CD4-positive, CD25-positive, alpha-beta regulatory T cell (primary cell): Measurements from ENCODE around the gene ACP7. TPM values are rescaled to one million over a fixed set of nuclear protein-coding genes. Genes with fewer than 3 reads are reported as not detected.

ENCODE experiments used
- ATAC-seq, 2 donors: fragments of 150-1000 bp; cut with Tn5 transposase; one replicate each; pipeline ENCODE4 v1.10.0; 2021; ENCODE audit warnings: low read depth in 2 of 2, moderate number of reproducible peaks in 2 of 2, moderate library complexity in 1 of 2
- DNase-seq, 3 donors: peaks; one replicate each; pipeline versions ENCODE4 v3.0.0 to v3.0.0-alpha.2; 2012 to 2022; ENCODE audit warnings: mixed read lengths in 1 of 3
- H3K27ac ChIP-seq: one replicate; pipeline ENCODE4 v1.7.0; 2013; ENCODE audit warnings: mild to moderate bottlenecking, low read length; ENCODE audit not compliant: insufficient read depth, poor library complexity, severe bottlenecking
- H3K27me3 ChIP-seq: one replicate; pipeline ENCODE4 v1.7.0; 2013; ENCODE audit warnings: low read length; ENCODE audit not compliant: control insufficient read depth, insufficient read depth
- H3K36me3 ChIP-seq: one replicate; pipeline ENCODE4 v1.7.0; 2013; ENCODE audit warnings: mild to moderate bottlenecking, low read length, moderate library complexity; ENCODE audit not compliant: control insufficient read depth, insufficient read depth
- H3K4me1 ChIP-seq: 2 replicates; pipeline ENCODE4 v1.7.0; 2013; ENCODE audit warnings: mild to moderate bottlenecking, low read length; ENCODE audit not compliant: insufficient read depth, control insufficient read depth, poor library complexity, severe bottlenecking
- H3K4me3 ChIP-seq: one replicate; pipeline ENCODE4 v1.7.0; 2013; ENCODE audit warnings: low read depth, mild to moderate bottlenecking, low read length, moderate library complexity
- H3K9me3 ChIP-seq, 2 experiments: 1 replicate in 1 of 2; 2 replicates in 1 of 2; pipeline ENCODE4 v1.7.0; 2013; ENCODE audit warnings: low read length in 2 of 2, mild to moderate bottlenecking in 1 of 2, moderate library complexity in 1 of 2; ENCODE audit not compliant: control insufficient read depth in 2 of 2
- H3K27ac Mint-ChIP-seq, 3 donors: one replicate each; pipeline ENCODE4 v1.8.0; 2020 to 2022; ENCODE audit warnings: mild to moderate bottlenecking in 3 of 3, mixed read lengths in 3 of 3, moderate library complexity in 2 of 3
- H3K27me3 Mint-ChIP-seq: one replicate; pipeline ENCODE4 v1.8.0; 2022; ENCODE audit warnings: mild to moderate bottlenecking, mixed read lengths
- H3K36me3 Mint-ChIP-seq: one replicate; pipeline ENCODE4 v1.8.0; 2020; ENCODE audit warnings: mixed read lengths
- H3K4me1 Mint-ChIP-seq, 4 donors: one replicate each; pipeline ENCODE4 v1.8.0; 2020 to 2022; ENCODE audit warnings: mixed read lengths in 4 of 4, mild to moderate bottlenecking in 1 of 4
- H3K4me3 Mint-ChIP-seq, 4 donors: one replicate each; pipeline ENCODE4 v1.8.0; 2020 to 2022; ENCODE audit warnings: mild to moderate bottlenecking in 4 of 4, mixed read lengths in 4 of 4, moderate library complexity in 3 of 4
- H3K9me3 Mint-ChIP-seq, 7 donors: one replicate each; pipeline ENCODE4 v1.8.0; 2020 to 2022; ENCODE audit warnings: mixed read lengths in 7 of 7, mild to moderate bottlenecking in 3 of 7, moderate library complexity in 2 of 7
- polyA plus RNA-seq, 4 donors: library from polyadenylated mRNA; unstranded; fragments of 300-500 nt; fragmentation: Illumina TruSeq; gene quantifications; one replicate each; pipeline ENCODE4 v1.2.3, GENCODE V29; 2021
- total RNA-seq: library from RNA; stranded (reverse); gene quantifications from one replicate; pipeline ENCODE4 v1.2.3, GENCODE V29; 2022

ACP7 gene
- total and polyA plus RNA-seq, 5 donors from 2014 or later: not detected

DNA sequence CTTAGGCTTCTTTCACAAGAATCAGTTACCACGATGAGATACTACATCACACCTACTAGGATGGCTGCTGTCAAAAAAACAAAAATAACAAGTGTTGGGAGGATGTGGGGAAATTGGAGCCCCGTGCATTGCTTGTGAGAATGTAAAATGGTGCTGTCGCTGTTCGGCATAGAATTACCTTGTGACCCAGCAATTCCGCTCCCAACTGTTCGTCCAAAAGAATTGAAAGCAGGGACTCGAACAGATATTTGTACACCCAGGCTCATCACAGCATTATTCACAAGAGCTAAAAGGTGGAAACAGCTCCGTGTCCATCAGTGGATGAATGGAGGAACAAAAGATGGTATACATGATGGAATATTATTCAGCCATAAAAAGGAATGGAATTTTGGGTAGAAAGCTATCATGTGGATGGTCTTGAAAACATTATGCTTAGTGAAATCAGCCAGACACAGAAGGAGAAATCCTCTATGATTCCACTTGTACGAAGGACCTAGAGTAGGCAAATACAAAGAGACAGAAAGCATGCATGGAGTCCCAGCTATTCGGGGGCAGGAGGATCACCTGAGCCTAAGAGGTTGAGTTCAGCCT lies 64.9 kb downstream of the ACP7 start:
- H3K4me1 ChIP-seq: no peaks in the 10 kb centered on the region
- no peak overlapping the region for H3K27ac Mint-ChIP-seq
- peaks cover 4% of the 10 kb centered on the region for H3K36me3 ChIP-seq
- H3K36me3 Mint-ChIP-seq: peaks cover 3% of the 10 kb centered on the region
- H3K27me3 Mint-ChIP-seq: peaks cover 4% of the 10 kb centered on the region
- H3K9me3 Mint-ChIP-seq: no peaks in the 10 kb centered on the region
- H3K4me3 ChIP-seq: no peak overlapping the region
- no peak overlapping the region for H3K27ac ChIP-seq
- H3K9me3 ChIP-seq: no peaks in the 10 kb centered on the region
- DNase-seq (no peak), ATAC-seq (no peak)
- H3K27me3 ChIP-seq: no peaks in the 10 kb centered on the region
- peaks cover 5 to 40% (median 20%) of the 10 kb centered on the region in 4 donors for H3K4me1 Mint-ChIP-seq
- no peak overlapping the region for H3K4me3 Mint-ChIP-seq

DNA sequence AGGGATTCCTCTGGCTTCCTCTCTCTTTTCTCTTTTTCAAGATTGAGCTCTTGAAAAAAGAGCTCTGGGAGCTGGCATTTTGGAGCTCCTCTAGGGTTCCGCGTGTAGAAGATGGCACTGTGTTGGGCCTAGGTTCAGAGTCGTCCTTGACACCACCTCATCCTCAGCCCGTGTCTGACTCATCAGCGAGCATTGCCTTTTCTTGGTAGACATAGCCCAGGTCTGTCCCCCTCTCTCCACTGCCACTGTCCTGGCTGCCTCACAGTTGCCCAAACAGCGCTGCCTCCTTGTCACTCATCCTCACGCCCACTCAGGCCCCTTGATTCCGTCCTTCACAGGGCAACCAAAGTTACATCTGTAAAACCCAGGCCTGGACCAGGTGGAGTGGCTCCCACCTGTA lies 66.1 kb downstream of the ACP7 start:
- H3K27ac Mint-ChIP-seq: no peak overlapping the region
- peaks cover 4% of the 10 kb centered on the region for H3K36me3 ChIP-seq
- H3K4me1 Mint-ChIP-seq: peaks cover 5 to 37% (median 17%) of the 10 kb centered on the region in 4 donors
- DNase-seq (no peak), ATAC-seq (no peak)
- H3K27me3 Mint-ChIP-seq: peaks cover 4% of the 10 kb centered on the region
- peaks cover 4% of the 10 kb centered on the region for H3K36me3 Mint-ChIP-seq
- no peaks in the 10 kb centered on the region for H3K9me3 ChIP-seq
- no peaks in the 10 kb centered on the region for H3K27me3 ChIP-seq
- no peak overlapping the region for H3K4me3 ChIP-seq
- no peaks in the 10 kb centered on the region for H3K4me1 ChIP-seq
- H3K4me3 Mint-ChIP-seq: no peak overlapping the region
- no peak overlapping the region for H3K27ac ChIP-seq
- H3K9me3 Mint-ChIP-seq: no peaks in the 10 kb centered on the region

DNA sequence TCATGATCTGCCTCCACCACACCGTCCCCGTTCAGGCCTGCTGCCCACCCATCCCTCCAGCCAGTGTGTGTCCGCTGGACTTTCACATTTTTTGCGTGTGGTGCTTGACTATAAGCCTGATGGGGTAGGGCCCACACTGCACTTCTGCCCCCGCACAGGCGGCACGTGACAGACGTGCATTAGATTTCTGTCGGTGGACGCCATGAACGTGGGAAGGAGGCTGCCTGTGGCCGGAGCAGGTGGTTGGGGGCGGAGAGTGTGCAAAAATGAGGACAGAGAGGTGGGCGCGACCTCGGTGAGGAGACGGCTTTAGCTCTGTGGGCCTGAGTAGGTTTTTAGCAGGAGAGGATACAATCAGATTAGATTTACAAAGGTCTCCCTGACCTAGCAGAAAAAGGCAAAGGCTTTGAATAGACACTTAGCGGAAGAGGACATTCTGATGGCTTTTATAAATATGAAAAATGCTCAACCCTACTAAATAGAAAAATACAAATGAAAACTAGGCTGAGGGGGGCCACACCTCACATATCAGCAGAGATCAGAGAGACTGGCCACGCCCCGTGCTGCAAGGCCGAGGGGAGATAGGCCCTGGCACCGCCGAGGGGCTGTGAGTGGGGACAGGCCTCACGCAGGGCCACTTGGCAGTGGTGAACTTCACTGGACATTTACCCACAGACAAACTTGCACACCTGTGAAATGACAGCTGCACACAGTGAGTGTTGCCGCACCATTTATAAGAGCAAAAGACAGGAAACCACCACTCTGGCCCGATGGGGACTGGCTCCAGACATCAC lies 66.8 kb downstream of the ACP7 start:
- peak overlapping the region in 1 of 4 donors; percentile 56 for H3K4me3 Mint-ChIP-seq
- peaks cover 4% of the 10 kb centered on the region for H3K36me3 ChIP-seq
- ATAC-seq (no peak), DNase-seq (no peak)
- no peaks in the 10 kb centered on the region for H3K9me3 ChIP-seq
- peaks cover 4% of the 10 kb centered on the region for H3K36me3 Mint-ChIP-seq
- H3K4me1 Mint-ChIP-seq: peaks cover 5 to 38% (median 17%) of the 10 kb centered on the region in 4 donors
- no peak overlapping the region for H3K27ac ChIP-seq
- H3K4me1 ChIP-seq: no peaks in the 10 kb centered on the region
- no peaks in the 10 kb centered on the region for H3K9me3 Mint-ChIP-seq
- H3K27me3 Mint-ChIP-seq: peaks cover 4% of the 10 kb centered on the region
- no peak overlapping the region for H3K4me3 ChIP-seq
- no peaks in the 10 kb centered on the region for H3K27me3 ChIP-seq
- H3K27ac Mint-ChIP-seq: no peak overlapping the region

DNA sequence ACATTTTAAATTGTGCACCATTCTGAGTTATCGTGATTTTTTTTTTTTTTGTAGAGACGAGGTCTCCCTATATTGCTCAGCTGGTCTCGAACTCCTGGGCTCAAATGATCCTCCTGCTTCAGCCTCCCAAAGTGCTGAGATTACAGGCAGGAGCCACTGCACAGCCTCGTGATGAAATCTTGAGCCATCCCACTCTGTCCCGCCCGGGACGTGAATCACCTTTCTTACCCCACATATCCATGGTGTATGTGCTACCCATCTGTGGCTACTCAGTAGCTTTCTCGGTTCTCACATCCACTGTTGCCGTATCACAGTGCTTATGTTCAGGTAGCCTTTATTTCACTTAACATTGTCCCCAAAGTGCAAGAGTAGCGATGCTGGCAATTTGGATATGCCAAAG lies 67.9 kb downstream of the ACP7 start:
- ATAC-seq (no peak), DNase-seq (no peak)
- H3K36me3 ChIP-seq: peaks cover 4% of the 10 kb centered on the region
- no peaks in the 10 kb centered on the region for H3K27me3 ChIP-seq
- H3K4me1 ChIP-seq: no peaks in the 10 kb centered on the region
- H3K27ac ChIP-seq: no peak overlapping the region
- no peaks in the 10 kb centered on the region for H3K9me3 ChIP-seq
- peaks cover 4% of the 10 kb centered on the region for H3K27me3 Mint-ChIP-seq
- H3K9me3 Mint-ChIP-seq: no peaks in the 10 kb centered on the region
- peaks cover 5 to 35% (median 14%) of the 10 kb centered on the region in 4 donors for H3K4me1 Mint-ChIP-seq
- H3K27ac Mint-ChIP-seq: no peak overlapping the region
- H3K36me3 Mint-ChIP-seq: peaks cover 4% of the 10 kb centered on the region
- H3K4me3 Mint-ChIP-seq: no peak overlapping the region
- no peak overlapping the region for H3K4me3 ChIP-seq

DNA sequence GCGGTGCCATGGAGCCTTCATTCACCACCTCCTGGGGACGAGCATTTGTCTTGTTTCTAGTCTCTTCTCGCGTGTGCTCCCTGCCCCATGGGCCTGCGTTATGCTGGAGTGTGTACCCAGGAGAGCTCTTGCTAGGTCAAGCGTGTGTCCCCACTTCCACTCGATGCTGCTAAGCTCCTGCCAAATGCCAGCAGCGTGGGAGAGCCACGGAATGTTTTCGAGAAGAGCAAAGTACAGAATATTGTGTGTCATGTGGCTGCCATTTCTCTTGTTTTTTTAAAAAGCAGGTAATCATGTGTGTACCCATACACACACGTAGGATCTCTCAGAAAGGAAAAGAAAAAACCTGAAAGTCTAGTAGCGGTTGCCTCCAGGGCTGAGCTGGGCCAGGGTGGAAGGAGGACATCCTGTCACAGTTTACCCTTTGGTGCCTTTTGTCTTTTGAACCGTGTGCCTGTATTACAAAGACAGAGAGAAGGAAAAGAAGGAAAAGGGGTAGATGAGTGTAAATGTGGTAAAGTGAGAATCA lies 70.0 kb downstream of the ACP7 start:
- no peak overlapping the region for H3K4me3 ChIP-seq
- no peak overlapping the region for H3K27ac ChIP-seq
- no peaks in the 10 kb centered on the region for H3K36me3 ChIP-seq
- DNase-seq (no peak), ATAC-seq (no peak)
- Mint-ChIP-seq H3K9me3 (no peaks in the 10 kb centered on the region), H3K4me1 (peaks cover 0 to 36% (median 9%) of the 10 kb centered on the region in 4 donors), H3K36me3 (peaks cover 4% of the 10 kb centered on the region), H3K4me3 (no peak overlapping the region), H3K27me3 (peaks cover 4% of the 10 kb centered on the region), H3K27ac (peak overlapping the region in 2 of 3 donors; percentile 20 to 51)
- H3K27me3 ChIP-seq: no peaks in the 10 kb centered on the region
- no peaks in the 10 kb centered on the region for H3K9me3 ChIP-seq
- no peaks in the 10 kb centered on the region for H3K4me1 ChIP-seq

DNA sequence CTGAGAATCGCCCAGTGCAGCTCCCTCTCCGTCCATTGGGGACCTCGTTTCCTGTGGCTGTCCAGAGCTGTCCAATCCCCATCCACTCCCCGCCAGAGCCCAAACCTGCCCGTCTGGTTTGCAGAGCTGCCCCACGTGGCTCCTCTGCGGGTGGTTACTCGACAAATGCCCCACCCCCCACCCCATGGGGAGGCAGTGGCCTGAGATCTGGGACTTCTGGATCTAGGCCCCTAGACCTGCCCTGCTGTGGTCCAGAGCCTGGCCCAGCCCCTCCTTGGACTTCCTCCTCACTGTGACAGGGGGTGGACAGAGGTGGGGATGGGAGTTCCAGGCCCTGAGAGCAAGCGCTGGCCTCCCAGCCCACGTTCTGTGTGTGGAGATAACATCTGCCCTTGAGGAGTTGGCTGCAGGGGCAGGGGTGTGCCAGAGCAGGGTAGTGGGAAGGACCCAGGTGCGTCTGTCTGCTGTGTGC lies 70.5 kb downstream of the ACP7 start:
- H3K9me3 ChIP-seq: no peaks in the 10 kb centered on the region
- peaks cover 4% of the 10 kb centered on the region for H3K36me3 Mint-ChIP-seq
- no peak overlapping the region for H3K27ac ChIP-seq
- H3K4me3 Mint-ChIP-seq: no peak overlapping the region
- no peaks in the 10 kb centered on the region for H3K9me3 Mint-ChIP-seq
- peak overlapping the region in 1 of 3 donors; percentile 20 for H3K27ac Mint-ChIP-seq
- H3K4me1 Mint-ChIP-seq: peaks cover 0 to 36% (median 9%) of the 10 kb centered on the region in 4 donors
- H3K4me3 ChIP-seq: no peak overlapping the region
- H3K27me3 Mint-ChIP-seq: peaks cover 4% of the 10 kb centered on the region
- H3K36me3 ChIP-seq: no peaks in the 10 kb centered on the region
- no peaks in the 10 kb centered on the region for H3K27me3 ChIP-seq
- ATAC-seq: no peak
- no peaks in the 10 kb centered on the region for H3K4me1 ChIP-seq
- DNase-seq: no peak

DNA sequence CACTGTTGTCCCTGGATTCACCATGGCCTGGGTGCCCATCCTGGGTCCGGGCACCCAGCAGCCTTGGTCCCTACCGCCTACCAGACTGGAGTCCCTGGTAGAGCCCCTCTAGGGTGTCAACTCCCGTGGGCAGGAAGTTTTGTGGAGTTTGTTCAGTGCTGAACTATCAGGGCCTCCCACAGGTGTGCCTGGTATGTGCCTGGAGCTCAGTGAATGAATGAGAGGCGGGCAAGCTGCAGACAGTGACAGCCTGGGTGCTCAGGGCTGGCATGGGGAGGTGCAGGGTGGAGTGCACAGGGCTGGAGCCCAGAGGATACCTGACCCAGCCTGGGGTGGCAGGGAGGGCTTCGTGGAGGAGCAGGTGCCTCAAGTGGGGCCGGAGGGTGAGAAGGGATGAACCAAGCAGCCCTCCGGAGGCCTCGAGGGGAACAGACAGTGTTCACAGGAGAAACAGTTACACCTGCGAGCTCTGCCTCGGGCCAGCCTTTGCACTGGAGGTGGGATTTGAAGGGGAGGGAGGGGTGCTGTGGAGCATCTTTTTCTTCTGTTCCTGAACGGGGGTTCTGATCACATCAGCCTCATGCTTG lies 71.0 kb downstream of the ACP7 start:
- Histone ChIP-seq H3K27ac (no peak overlapping the region), H3K36me3 (no peaks in the 10 kb centered on the region), H3K4me1 (no peaks in the 10 kb centered on the region), H3K4me3 (no peak overlapping the region), H3K27me3 (no peaks in the 10 kb centered on the region), H3K9me3 (no peaks in the 10 kb centered on the region)
- ATAC-seq: no peak
- peaks cover 4% of the 10 kb centered on the region for H3K27me3 Mint-ChIP-seq
- DNase-seq: no peak
- no peaks in the 10 kb centered on the region for H3K9me3 Mint-ChIP-seq
- H3K36me3 Mint-ChIP-seq: peaks cover 4% of the 10 kb centered on the region
- no peak overlapping the region for H3K27ac Mint-ChIP-seq
- peaks cover 0 to 35% (median 9%) of the 10 kb centered on the region in 4 donors for H3K4me1 Mint-ChIP-seq
- no peak overlapping the region for H3K4me3 Mint-ChIP-seq
